Stimulated activated CD8-positive, alpha-beta memory T cell treated with anti-CD3 and anti-CD28 coated beads, Interleukin-7, amount 100 ng/mL, for 1 hour (primary cell): Measurements from ENCODE around the gene RET.

ENCODE experiments used
- DNase-seq, 2 donors: peaks; one replicate each; pipeline ENCODE4 v3.0.0-alpha.2; 2020; ENCODE audit warnings: low read depth in 2 of 2

The RET gene

GRCh38 chr10:43108951-43109350 is 32.1 kb downstream of the RET start:
- DNase-seq: no peak

GRCh38 chr10:43109671-43110249 is 32.9 kb downstream of the RET start:
- no peak for DNase-seq

- no peak for DNase-seq
These were observed 33.6 kb downstream of the RET start for GRCh38 chr10:43110338-43111071.

- no peak for DNase-seq
These were observed 34.2 kb downstream of the RET start for GRCh38 chr10:43111101-43111500.

GRCh38 chr10:43111921-43112607 is 35.2 kb downstream of the RET start:
- no peak for DNase-seq

- no peak for DNase-seq
These were observed 35.7 kb downstream of the RET start for GRCh38 chr10:43112608-43112961.

- no peak for DNase-seq
These were observed 36.6 kb downstream of the RET start for GRCh38 chr10:43113201-43114087.

GRCh38 chr10:43114088-43114742 is 37.3 kb downstream of the RET start:
- no peak for DNase-seq

- no peak for DNase-seq
These were observed 38.1 kb downstream of the RET start for GRCh38 chr10:43114743-43115611.

- no peak for DNase-seq
These were observed 39.2 kb downstream of the RET start for GRCh38 chr10:43115881-43116595.

- DNase-seq: no peak
These were observed 39.7 kb downstream of the RET start for GRCh38 chr10:43116596-43116995.

GRCh38 chr10:43117031-43117776 is 40.3 kb downstream of the RET start:
- DNase-seq: no peak

- no peak for DNase-seq
These were observed 41.1 kb downstream of the RET start for GRCh38 chr10:43117777-43118583.

GRCh38 chr10:43118631-43119415 is 42.0 kb downstream of the RET start:
- DNase-seq: no peak

- DNase-seq: no peak
These were observed 42.7 kb downstream of the RET start for GRCh38 chr10:43119416-43120115.

GRCh38 chr10:43120116-43120928 is 43.5 kb downstream of the RET start:
- no peak for DNase-seq
